GM21717 (cell line): ENCODE measurements around the gene TMED1.

Experiments used
- ATAC-seq: cut with Tn5 transposase; IDR thresholded peaks from one replicate; pipeline ENCODE4 v1.9.1; 2021; ENCODE audit warnings: mild to moderate bottlenecking, moderate library complexity; ENCODE audit not compliant: unreplicated experiment

TMED1 gene

GRCh38 chr19:10835089-10835753, 791 bp downstream of the TMED1 start:
- ATAC-seq, result no peak

GRCh38 chr19:10832939-10833296, 3.1 kb downstream of the TMED1 start:
- ATAC-seq, result no peak

GRCh38 chr19:10831987-10832938, 3.7 kb downstream of the TMED1 start:
- no peak for ATAC-seq

GRCh38 chr19:10830931-10831779, 4.9 kb downstream of the TMED1 start:
- no peak for ATAC-seq

- ATAC-seq, result no peak
Measured at GRCh38 chr19:10830370-10830769, 5.6 kb downstream of the TMED1 start.

GRCh38 chr19:10829967-10830366, 6.0 kb downstream of the TMED1 start:
- no peak for ATAC-seq

- ATAC-seq, result no peak
Measured at GRCh38 chr19:10828981-10829821, 6.8 kb downstream of the TMED1 start.

- ATAC-seq, result no peak
Measured at GRCh38 chr19:10826846-10827245, 9.2 kb downstream of the TMED1 start.

GRCh38 chr19:10826231-10826630, 9.8 kb downstream of the TMED1 start:
- ATAC-seq, result no peak

GRCh38 chr19:10823690-10824089, 12.3 kb downstream of the TMED1 start:
- no peak for ATAC-seq

GRCh38 chr19:10820173-10820572, 15.8 kb downstream of the TMED1 start:
- ATAC-seq, result no peak

- no peak for ATAC-seq
Measured at GRCh38 chr19:10819124-10820060, 16.6 kb downstream of the TMED1 start.

- ATAC-seq, result no peak
Measured at GRCh38 chr19:10818301-10819123, 17.5 kb downstream of the TMED1 start.

GRCh38 chr19:10817291-10818038, 18.5 kb downstream of the TMED1 start:
- no peak for ATAC-seq

- ATAC-seq, result no peak
Measured at GRCh38 chr19:10816691-10817090, 19.3 kb downstream of the TMED1 start.

- no peak for ATAC-seq
Measured at GRCh38 chr19:10815969-10816644, 19.9 kb downstream of the TMED1 start.

GRCh38 chr19:10815007-10815536, 20.9 kb downstream of the TMED1 start:
- ATAC-seq, result no peak
